ENCODE measurements around the gene IQCF2. TPM values are rescaled to one million over a fixed set of nuclear protein-coding genes. Genes with fewer than 3 reads are reported as not detected.
A peak's percentile ranks its signal among the peaks of the same experiment; 100 is the strongest.
"Not testable (repeated sequence)": the region's sequence is repeated elsewhere in the genome, so short reads cannot be mapped to it uniquely, and the experiment has no call there.

Gene IQCF2
- total RNA-seq, 2 experiments from 2014 or later = not detected

GRCh38 chr3:51891242-51892039, 30.0 kb downstream of the IQCF2 start:
- ChIA-PET CTCF (no interaction called here), POLR2A (no interaction called here)
- Mint-ChIP-seq H3K27ac (no peak overlapping the region), H3K27me3 (peaks cover 12% of the 10 kb centered on the region), H3K4me3 (no peak overlapping the region), H3K36me3 (ENCODE audit: low read depth) (no peaks in the 10 kb centered on the region), H3K9me3 (no peaks in the 10 kb centered on the region), H3K4me1 (peaks cover 24% of the 10 kb centered on the region)
- no peak for DNase-seq

GRCh38 chr3:51894391-51894790, 33.0 kb downstream of the IQCF2 start:
- CTCF ChIA-PET = no interaction called here
- no peak for DNase-seq

GRCh38 chr3:51894939-51895338, 33.5 kb downstream of the IQCF2 start:
- POLR2A ChIA-PET = no interaction called here
- CTCF ChIA-PET = no interaction called here
- peaks cover 29% of the 10 kb centered on the region for H3K4me1 Mint-ChIP-seq
- DNase-seq = no peak
- no peak overlapping the region for H3K27ac Mint-ChIP-seq
- peaks cover 29% of the 10 kb centered on the region for H3K27me3 Mint-ChIP-seq
- no peaks in the 10 kb centered on the region for H3K9me3 Mint-ChIP-seq
- no peaks in the 10 kb centered on the region for H3K36me3 Mint-ChIP-seq (ENCODE audit: low read depth)
- no peak overlapping the region for H3K4me3 Mint-ChIP-seq

More at GRCh38 chr3:51894391-51894790, 33.0 kb downstream of the IQCF2 start:
- peaks cover 29% of the 10 kb centered on the region for H3K27me3 Mint-ChIP-seq
- no peaks in the 10 kb centered on the region for H3K9me3 Mint-ChIP-seq
- POLR2A ChIA-PET = no interaction called here
- H3K4me3 Mint-ChIP-seq = no peak overlapping the region
- no peak overlapping the region for H3K27ac Mint-ChIP-seq
- H3K4me1 Mint-ChIP-seq = peaks cover 27% of the 10 kb centered on the region
- no peaks in the 10 kb centered on the region for H3K36me3 Mint-ChIP-seq (ENCODE audit: low read depth)

- DNase-seq = no peak
- CTCF ChIA-PET = no interaction called here
- Mint-ChIP-seq H3K4me1 (peaks cover 15% of the 10 kb centered on the region), H3K27me3 (peaks cover 42% of the 10 kb centered on the region), H3K4me3 (no peak overlapping the region), H3K36me3 (ENCODE audit: low read depth) (no peaks in the 10 kb centered on the region), H3K9me3 (no peaks in the 10 kb centered on the region), H3K27ac (no peak overlapping the region)
- POLR2A ChIA-PET = no interaction called here
Observed at GRCh38 chr3:51896607-51897305, 35.3 kb downstream of the IQCF2 start.

- Mint-ChIP-seq H3K36me3 (ENCODE audit: low read depth) (peaks cover under 1% of the 10 kb centered on the region), H3K4me3 (no peak overlapping the region), H3K27ac (no peak overlapping the region), H3K4me1 (peaks cover 15% of the 10 kb centered on the region), H3K9me3 (no peaks in the 10 kb centered on the region), H3K27me3 (peaks cover 39% of the 10 kb centered on the region)
- POLR2A ChIA-PET = no interaction called here
- DNase-seq = no peak
- CTCF ChIA-PET = no interaction called here
Observed at GRCh38 chr3:51897391-51897790, 36.0 kb downstream of the IQCF2 start.

GRCh38 chr3:51900043-51900442, 38.6 kb downstream of the IQCF2 start:
- H3K36me3 Mint-ChIP-seq (ENCODE audit: low read depth); H3K27ac Mint-ChIP-seq; H3K9me3 Mint-ChIP-seq; CTCF ChIA-PET; DNase-seq; H3K4me3 Mint-ChIP-seq; POLR2A ChIA-PET: not testable (repeated sequence)
- H3K27me3 Mint-ChIP-seq = peaks cover 36% of the 10 kb centered on the region
- H3K4me1 Mint-ChIP-seq = peaks cover 21% of the 10 kb centered on the region

- CTCF ChIA-PET, H3K4me3 Mint-ChIP-seq, POLR2A ChIA-PET: not testable (repeated sequence)
- Mint-ChIP-seq H3K27ac (peak overlapping the region; percentile 27), H3K27me3 (peaks cover 28% of the 10 kb centered on the region), H3K4me1 (peaks cover 21% of the 10 kb centered on the region), H3K36me3 (ENCODE audit: low read depth) (peaks cover 15% of the 10 kb centered on the region), H3K9me3 (peaks cover 10% of the 10 kb centered on the region)
- peak; percentile 58 for DNase-seq
Observed at GRCh38 chr3:51902361-51902760, 40.9 kb downstream of the IQCF2 start.

GRCh38 chr3:51904034-51904823, 42.8 kb downstream of the IQCF2 start:
- H3K36me3 Mint-ChIP-seq (ENCODE audit: low read depth) = peaks cover 15% of the 10 kb centered on the region
- no peak overlapping the region for H3K4me3 Mint-ChIP-seq
- POLR2A ChIA-PET = no interaction called here
- CTCF ChIA-PET = no interaction called here
- peaks cover 19% of the 10 kb centered on the region for H3K4me1 Mint-ChIP-seq
- H3K27ac Mint-ChIP-seq = no peak overlapping the region
- peaks cover 22% of the 10 kb centered on the region for H3K27me3 Mint-ChIP-seq
- peaks cover 12% of the 10 kb centered on the region for H3K9me3 Mint-ChIP-seq
- no peak for DNase-seq

- Mint-ChIP-seq H3K27ac (no peak overlapping the region), H3K36me3 (ENCODE audit: low read depth) (peaks cover 13% of the 10 kb centered on the region), H3K4me1 (peaks cover 2% of the 10 kb centered on the region), H3K9me3 (peaks cover 12% of the 10 kb centered on the region), H3K27me3 (peaks cover 9% of the 10 kb centered on the region), H3K4me3 (no peak overlapping the region)
- DNase-seq = no peak
- ChIA-PET CTCF (no interaction called here), POLR2A (no interaction called here)
Observed at GRCh38 chr3:51908026-51908425, 46.6 kb downstream of the IQCF2 start.

Other genes starting within 250 kb of the IQCF2 start
- gene TEX264, start 190.4 kb upstream of the IQCF2 start, total RNA-seq = 100 to 1,000 TPM; 103 to 108 TPM
- 1 to 10 TPM; 1.7 to 2.4 TPM for gene GRM2, start 154.5 kb upstream of the IQCF2 start, total RNA-seq
- gene IQCF6, start 82.4 kb upstream of the IQCF2 start, total RNA-seq = not detected
- gene IQCF5, start 14.0 kb downstream of the IQCF2 start, total RNA-seq = not detected
- not detected for gene IQCF1, start 41.7 kb downstream of the IQCF2 start, total RNA-seq
- gene RRP9, start 80.3 kb downstream of the IQCF2 start, total RNA-seq = 10 to 100 TPM; 16.8 to 17.5 TPM
- 10 to 100 TPM; 13.2 to 13.9 TPM for gene PARP3, start 80.7 kb downstream of the IQCF2 start, total RNA-seq
- not detected for gene GPR62, start 93.8 kb downstream of the IQCF2 start, total RNA-seq
- 10 to 100 TPM; 31.0 to 34.2 TPM for gene PCBP4, start 105.8 kb downstream of the IQCF2 start, total RNA-seq
- 10 to 100 TPM; 57.4 to 58.1 TPM for gene ABHD14B, start 112.4 kb downstream of the IQCF2 start, total RNA-seq
- gene ABHD14A, start 113.4 kb downstream of the IQCF2 start, total RNA-seq = 10 to 100 TPM; 10.8 to 13.3 TPM
- gene ACY1, start 121.9 kb downstream of the IQCF2 start, total RNA-seq = 10 to 100 TPM; 18.4 to 22.0 TPM
- gene RPL29, start 134.3 kb downstream of the IQCF2 start, total RNA-seq = 1,000 to 10,000 TPM; 1,042 to 1,047 TPM
- 10 to 100 TPM; 40.1 to 40.9 TPM for gene DUSP7, start 195.0 kb downstream of the IQCF2 start, total RNA-seq

All from activated CD4-positive, alpha-beta memory T cell treated with anti-CD3 and anti-CD28 coated beads, Interleukin-2, amount 10 ng/mL, durations not matched to agents 7 days and 5 days (primary cell).